Stimulated activated CD8-positive, alpha-beta memory T cell treated with anti-CD3 and anti-CD28 coated beads, Interleukin-4, amount 100 ng/mL, for 1 hour (primary cell): ENCODE measurements around the gene PCYOX1L.
"Not testable (repeated sequence)": the region's sequence is repeated elsewhere in the genome, so short reads cannot be mapped to it uniquely, and the experiment has no call there.

Experiments
- DNase-seq, 2 donors: peaks; one replicate each; pipeline ENCODE4 v3.0.0-alpha.2; 2020; ENCODE audit warnings: low read depth in 2 of 2, low spot score in 1 of 2

Gene PCYOX1L

GRCh38 chr5:149383399-149383798 lies 25.6 kb downstream of the PCYOX1L start:
- no peak for DNase-seq

GRCh38 chr5:149386166-149386565 lies 28.3 kb downstream of the PCYOX1L start:
- DNase-seq, result no peak

GRCh38 chr5:149387081-149387631 lies 29.3 kb downstream of the PCYOX1L start:
- no peak for DNase-seq

- no peak for DNase-seq
Measured at GRCh38 chr5:149387982-149388381, 30.1 kb downstream of the PCYOX1L start.

GRCh38 chr5:149388498-149389190 lies 30.8 kb downstream of the PCYOX1L start:
- no peak for DNase-seq

GRCh38 chr5:149389552-149390495 lies 32.0 kb downstream of the PCYOX1L start:
- no peak for DNase-seq

GRCh38 chr5:149391076-149391475 lies 33.2 kb downstream of the PCYOX1L start:
- not testable (repeated sequence) for DNase-seq

- DNase-seq, result no peak
Measured at GRCh38 chr5:149391524-149391923, 33.7 kb downstream of the PCYOX1L start.

- no peak for DNase-seq
Measured at GRCh38 chr5:149392718-149393117, 34.9 kb downstream of the PCYOX1L start.

- DNase-seq, result not testable (repeated sequence)
Measured at GRCh38 chr5:149394996-149395395, 37.1 kb downstream of the PCYOX1L start.

- no peak for DNase-seq
Measured at GRCh38 chr5:149397530-149397929, 39.7 kb downstream of the PCYOX1L start.

- not testable (repeated sequence) for DNase-seq
Measured at GRCh38 chr5:149398747-149399266, 41.0 kb downstream of the PCYOX1L start.

GRCh38 chr5:149399775-149400174 lies 41.9 kb downstream of the PCYOX1L start:
- no peak for DNase-seq

GRCh38 chr5:149400304-149400703 lies 42.5 kb downstream of the PCYOX1L start:
- no peak for DNase-seq

GRCh38 chr5:149401051-149401450 lies 43.2 kb downstream of the PCYOX1L start:
- no peak for DNase-seq

- no peak for DNase-seq
Measured at GRCh38 chr5:149402291-149402690, 44.4 kb downstream of the PCYOX1L start.

- DNase-seq, result no peak
Measured at GRCh38 chr5:149403923-149404745, 46.3 kb downstream of the PCYOX1L start.

GRCh38 chr5:149404746-149405549 lies 47.1 kb downstream of the PCYOX1L start:
- DNase-seq, result no peak

GRCh38 chr5:149405550-149406202 lies 47.8 kb downstream of the PCYOX1L start:
- DNase-seq, result no peak
